GM18519 (cell line): ENCODE measurements around the gene HSPB2.
"Not testable (repeated sequence)": the region's sequence is repeated elsewhere in the genome, so short reads cannot be mapped to it uniquely, and the experiment has no call there.

ENCODE experiments used
- ATAC-seq: cut with Tn5 transposase; IDR thresholded peaks from one replicate; pipeline ENCODE4 v1.9.1; 2021; ENCODE audit warnings: mild to moderate bottlenecking, moderate library complexity; ENCODE audit not compliant: unreplicated experiment, low FRiP score

Gene HSPB2

DNA sequence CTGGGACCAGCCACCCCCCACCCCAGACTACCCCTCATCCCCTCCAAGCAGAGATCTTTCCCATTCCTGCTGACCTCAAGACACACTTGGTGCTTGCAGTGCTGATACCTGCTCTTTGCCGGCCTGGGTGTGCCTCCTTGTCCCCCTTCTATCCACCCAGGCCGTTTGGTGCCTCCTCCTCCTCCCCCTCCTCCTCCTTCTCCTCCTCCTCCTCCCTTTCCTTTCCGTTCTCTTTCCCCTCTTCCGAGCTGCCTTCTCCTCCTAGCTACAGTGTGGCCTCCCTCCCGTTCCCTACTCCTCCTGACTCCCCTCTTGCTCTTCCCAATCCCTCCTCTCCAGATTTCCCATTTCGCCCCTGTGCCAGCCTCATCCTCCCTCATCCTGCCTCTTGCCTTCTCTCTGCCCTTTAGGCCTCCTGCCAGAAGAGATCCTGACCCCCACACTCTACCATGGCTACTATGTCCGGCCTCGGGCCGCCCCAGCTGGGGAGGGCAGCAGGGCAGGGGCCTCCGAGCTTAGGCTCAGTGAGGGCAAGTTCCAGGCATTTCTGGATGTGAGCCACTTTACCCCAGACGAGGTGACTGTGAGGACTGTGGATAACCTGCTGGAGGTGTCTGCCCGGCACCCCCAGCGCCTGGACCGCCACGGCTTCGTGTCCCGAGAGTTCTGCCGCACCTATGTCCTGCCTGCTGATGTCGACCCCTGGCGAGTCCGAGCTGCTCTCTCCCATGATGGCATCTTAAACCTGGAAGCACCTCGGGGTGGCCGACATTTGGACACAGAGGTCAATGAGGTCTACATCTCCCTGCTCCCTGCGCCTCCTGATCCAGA lies 712 bp downstream of the HSPB2 start:
- ATAC-seq: no peak

GRCh38 chr11:111913997-111914396 lies 1.5 kb downstream of the HSPB2 start:
- no peak for ATAC-seq

DNA sequence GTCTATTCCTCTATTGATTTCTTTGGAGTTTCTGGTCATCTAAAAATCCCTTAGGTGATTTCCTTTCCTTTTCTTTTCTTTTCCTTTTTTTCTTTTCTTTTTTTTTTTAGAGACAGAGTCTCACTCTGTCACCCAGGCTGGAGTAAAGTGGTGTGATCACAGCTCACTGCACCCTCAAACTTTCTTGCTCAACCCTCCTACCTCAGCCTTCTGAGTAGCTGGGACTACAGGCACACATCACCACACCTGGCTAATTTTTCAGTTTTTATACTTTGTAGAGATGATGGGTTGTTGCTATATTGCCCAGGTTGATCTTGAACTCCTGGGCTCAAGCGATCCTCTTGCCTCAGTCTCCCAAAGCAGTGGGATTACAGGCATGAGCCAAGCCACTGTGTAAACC lies 4.2 kb downstream of the HSPB2 start:
- no peak for ATAC-seq

DNA sequence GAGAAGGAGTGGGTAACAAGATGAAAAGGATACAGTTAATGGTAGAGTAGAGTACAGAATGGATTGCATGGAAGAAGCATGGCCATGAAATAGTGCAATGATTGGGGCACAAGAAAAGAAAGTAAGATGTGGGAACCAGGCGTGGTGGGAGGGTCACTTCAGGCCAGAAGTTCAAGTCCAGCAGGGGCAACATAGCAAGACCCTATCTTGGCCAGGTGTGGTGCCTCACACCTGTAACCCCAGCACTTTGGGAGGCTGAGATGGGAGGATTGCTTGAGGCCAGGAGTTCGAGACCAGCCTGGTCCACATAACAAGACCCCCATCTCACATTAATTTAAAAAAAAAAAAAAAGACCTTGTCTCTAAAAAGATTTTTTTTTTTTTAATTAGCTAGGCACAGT lies 4.8 kb downstream of the HSPB2 start:
- no peak for ATAC-seq

DNA sequence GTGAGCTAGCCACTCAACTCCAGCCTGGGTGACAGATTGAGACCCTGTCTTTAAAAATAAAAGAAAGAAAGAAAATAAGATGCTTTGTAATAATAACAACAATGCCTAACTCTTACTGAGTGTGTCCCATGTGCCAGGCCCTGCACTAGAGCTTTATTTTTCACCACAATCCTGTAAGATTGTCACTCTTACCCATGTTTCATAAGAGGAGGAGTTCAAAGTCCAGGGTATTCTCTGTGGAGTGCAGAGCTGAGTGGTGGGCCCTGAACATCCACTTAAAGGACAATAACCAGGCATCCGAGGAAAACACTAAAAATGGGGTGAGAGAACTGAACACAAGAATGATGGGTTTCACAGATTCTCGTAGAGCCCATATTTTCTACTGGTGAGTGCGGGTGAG lies 5.3 kb downstream of the HSPB2 start:
- ATAC-seq: no peak

DNA sequence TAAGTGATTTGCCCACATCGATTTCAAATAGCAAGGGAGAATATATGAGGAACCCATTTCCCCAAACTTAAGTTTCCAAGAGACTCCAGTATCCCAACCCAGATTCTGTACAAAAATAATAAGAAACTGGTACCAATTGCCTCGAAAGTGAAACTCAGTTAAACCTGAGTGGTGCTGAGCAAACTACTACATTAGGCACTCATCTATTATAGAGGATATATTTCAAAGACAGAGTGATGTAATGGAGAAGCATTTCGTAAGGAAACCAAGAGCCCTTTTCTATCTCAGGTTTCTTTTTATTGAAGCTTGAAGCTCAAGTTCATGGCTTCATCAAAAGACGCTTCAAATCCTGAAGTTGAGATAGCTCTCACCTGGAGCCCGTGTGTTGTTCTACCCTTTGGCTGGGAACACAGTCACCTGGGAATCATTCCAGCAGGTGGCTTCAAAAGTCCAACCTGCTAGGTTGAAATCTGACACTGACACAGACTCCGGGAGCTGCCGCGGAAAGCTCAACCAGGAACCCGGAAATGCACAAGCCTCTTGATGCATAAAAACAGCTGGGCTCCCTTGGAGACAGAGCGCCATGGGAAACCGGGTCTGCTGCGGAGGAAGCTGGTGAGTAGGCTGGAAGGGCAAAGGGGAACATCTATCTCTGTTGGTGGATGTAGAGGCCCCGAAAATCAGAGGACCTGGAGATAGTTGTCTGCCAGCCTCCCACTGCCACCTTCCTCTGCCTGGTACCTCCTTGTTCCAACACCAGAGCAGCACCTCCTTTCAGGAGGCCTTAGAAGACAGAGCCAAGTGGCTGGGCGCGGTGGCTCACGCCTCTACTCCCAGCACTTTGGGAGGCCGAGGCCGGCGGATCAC lies 6.1 kb downstream of the HSPB2 start, which contains the start of gene C11orf52:
C11orf52 (plus strand) TSS at position 524 of the 867 bp plus-strand sequence; CDS start at position 584, 60 bp downstream.
- no peak for ATAC-seq

- no peak for ATAC-seq
Observed at GRCh38 chr11:111920908-111921307, 8.4 kb downstream of the HSPB2 start.

DNA sequence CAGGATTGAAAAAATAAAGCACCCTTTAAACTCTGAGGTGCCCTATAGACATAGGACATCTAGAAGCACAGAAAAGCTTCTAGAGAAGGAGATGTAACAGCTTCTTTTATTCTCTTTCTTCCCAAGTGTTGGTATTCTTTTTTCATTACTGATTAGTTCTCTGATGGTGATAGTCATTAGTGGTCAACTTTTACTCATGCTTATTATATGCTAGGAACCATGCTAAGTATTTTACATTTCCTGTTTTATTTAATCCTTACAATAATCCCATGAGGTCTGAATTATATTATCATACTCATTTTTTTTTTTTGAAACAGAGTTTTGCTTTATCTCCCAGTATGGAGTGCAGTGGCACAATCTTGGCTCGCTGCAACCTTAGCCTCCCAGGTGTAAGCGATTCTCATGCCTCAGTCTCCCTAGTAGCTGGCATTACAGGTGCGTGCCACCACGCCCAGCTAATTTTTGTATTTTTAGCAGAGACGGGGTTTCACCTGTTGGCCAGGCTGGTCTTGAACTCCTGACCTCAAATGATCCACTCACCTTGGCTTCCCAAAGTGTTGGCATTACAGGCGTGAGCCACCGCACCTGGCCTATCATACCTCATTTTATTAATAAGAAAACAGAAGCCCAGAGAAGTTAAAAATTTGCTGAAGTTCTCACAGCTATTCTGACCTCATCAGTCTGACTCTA lies 9.2 kb downstream of the HSPB2 start:
- ATAC-seq: no peak

DNA sequence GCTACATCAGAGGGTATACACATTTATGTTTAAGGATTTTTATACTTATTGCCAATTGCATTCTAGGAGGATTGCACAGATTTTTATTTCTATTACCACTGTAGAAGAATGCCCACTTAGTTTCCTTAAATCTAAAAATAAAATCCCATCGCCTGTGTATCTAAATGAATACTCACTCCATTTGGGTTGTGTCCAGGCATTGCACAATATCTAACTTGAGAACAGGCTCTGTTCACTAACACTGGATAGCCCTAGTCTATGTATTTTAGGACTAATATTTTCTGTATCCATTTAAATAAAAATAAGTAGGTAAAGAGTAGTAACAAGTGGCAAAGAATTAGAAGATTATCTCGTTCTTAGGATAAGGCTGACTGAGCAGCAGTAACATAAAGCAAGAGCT lies 10.3 kb downstream of the HSPB2 start:
- ATAC-seq: no peak

- no peak for ATAC-seq
Observed at GRCh38 chr11:111923351-111923788, 10.8 kb downstream of the HSPB2 start.

GRCh38 chr11:111923951-111924350 lies 11.4 kb downstream of the HSPB2 start:
- ATAC-seq: no peak

DNA sequence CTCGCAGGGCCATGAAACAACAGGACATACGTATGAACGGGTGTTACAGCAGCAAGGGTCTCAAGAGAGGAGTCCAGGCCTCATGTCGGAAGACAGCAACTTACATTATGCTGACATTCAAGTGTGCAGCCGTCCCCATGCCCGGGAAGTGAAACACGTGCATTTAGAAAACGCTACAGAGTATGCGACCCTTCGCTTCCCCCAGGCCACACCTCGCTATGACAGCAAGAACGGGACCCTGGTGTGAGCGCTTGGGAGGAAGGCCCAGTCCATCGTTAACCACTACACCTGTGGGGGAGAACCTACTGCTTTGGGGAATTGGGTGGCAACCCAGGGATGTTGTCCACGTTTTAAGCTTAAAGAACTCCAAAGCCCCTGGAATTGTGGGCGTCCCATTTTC lies 13.4 kb downstream of the HSPB2 start:
- no peak for ATAC-seq

- ATAC-seq: peak; percentile 87
Observed at GRCh38 chr11:111926505-111927391, 14.2 kb downstream of the HSPB2 start.

GRCh38 chr11:111930472-111930871 lies 17.9 kb downstream of the HSPB2 start:
- ATAC-seq: no peak

DNA sequence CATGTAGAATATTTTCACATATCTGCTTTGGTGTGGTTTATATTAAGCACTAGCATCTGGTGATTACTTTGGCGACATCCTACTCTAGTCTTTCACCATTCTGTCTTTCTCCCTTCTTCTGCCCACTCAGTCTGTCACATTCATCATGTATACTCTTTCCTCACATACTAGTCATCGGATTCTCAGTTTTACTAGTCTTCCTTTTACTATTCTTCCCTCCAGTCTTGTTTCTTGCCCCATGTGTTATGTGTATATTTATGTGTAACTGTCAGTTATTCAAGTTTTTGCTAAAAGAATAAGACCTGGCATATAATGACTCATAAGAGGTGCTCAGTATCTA lies 20.0 kb downstream of the HSPB2 start:
- no peak for ATAC-seq

- ATAC-seq: not testable (repeated sequence)
Observed at GRCh38 chr11:111933176-111933575, 20.6 kb downstream of the HSPB2 start.

GRCh38 chr11:111933872-111934271 lies 21.3 kb downstream of the HSPB2 start:
- ATAC-seq: no peak

DNA sequence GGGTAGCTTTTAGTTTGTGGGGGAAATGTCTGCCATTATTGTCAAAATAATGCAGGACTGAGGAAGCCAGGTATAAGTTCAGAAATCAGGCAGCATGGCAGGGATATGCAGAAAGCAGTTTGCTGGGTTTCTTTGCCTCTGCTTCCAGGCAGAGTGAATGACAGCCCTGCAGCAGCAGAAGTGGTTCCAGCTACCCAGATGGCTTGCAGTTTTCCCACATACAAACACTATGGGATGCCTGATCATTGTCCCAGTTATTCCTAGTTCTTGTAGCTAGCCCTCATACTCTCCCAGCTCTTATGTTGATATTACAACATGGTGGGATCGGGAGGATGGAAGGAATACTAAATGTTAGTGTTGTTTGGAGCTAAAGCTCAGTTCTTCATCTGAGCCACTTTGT lies 21.8 kb downstream of the HSPB2 start:
- no peak for ATAC-seq

- no peak for ATAC-seq
Observed at GRCh38 chr11:111935317-111936039, 22.9 kb downstream of the HSPB2 start.
